ENCODE data around the gene MTHFS.
"Not testable (repeated sequence)": the region's sequence is repeated elsewhere in the genome, so short reads cannot be mapped to it uniquely, and the experiment has no call there.

- TF ChIP-seq, protein P1, sequence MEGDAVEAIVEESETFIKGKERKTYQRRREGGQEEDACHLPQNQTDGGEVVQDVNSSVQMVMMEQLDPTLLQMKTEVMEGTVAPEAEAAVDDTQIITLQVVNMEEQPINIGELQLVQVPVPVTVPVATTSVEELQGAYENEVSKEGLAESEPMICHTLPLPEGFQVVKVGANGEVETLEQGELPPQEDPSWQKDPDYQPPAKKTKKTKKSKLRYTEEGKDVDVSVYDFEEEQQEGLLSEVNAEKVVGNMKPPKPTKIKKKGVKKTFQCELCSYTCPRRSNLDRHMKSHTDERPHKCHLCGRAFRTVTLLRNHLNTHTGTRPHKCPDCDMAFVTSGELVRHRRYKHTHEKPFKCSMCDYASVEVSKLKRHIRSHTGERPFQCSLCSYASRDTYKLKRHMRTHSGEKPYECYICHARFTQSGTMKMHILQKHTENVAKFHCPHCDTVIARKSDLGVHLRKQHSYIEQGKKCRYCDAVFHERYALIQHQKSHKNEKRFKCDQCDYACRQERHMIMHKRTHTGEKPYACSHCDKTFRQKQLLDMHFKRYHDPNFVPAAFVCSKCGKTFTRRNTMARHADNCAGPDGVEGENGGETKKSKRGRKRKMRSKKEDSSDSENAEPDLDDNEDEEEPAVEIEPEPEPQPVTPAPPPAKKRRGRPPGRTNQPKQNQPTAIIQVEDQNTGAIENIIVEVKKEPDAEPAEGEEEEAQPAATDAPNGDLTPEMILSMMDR (IDR thresholded peaks at IDR 0.05): not testable (repeated sequence)
- TF ChIP-seq POLR2A (IDR thresholded peaks at IDR 0.05): not testable (repeated sequence)
These were observed 2.0 kb upstream of the MTHFS start for GRCh38 chr15:79898786-79899185.
